Osteocyte (in vitro differentiated cells): Measurements from ENCODE around the gene MTERF1. TPM values are rescaled to one million over a fixed set of nuclear protein-coding genes. Genes with fewer than 3 reads are reported as not detected.

Experiments
- DNase-seq: peaks from one replicate; pipeline ENCODE4 v3.0.0; 2021; ENCODE audit warnings: mixed read lengths; ENCODE audit not compliant: unreplicated experiment; ENCODE audit errors: extremely low spot score
- H3K27ac Mint-ChIP-seq: one replicate; pipeline ENCODE4 v1.8.0; 2021; ENCODE audit warnings: mild to moderate bottlenecking, mixed read lengths; ENCODE audit not compliant: unreplicated experiment
- H3K27me3 Mint-ChIP-seq: one replicate; pipeline ENCODE4 v1.8.0; 2021; ENCODE audit warnings: mixed read lengths; ENCODE audit not compliant: unreplicated experiment
- H3K36me3 Mint-ChIP-seq: one replicate; pipeline ENCODE4 v1.8.0; 2021; ENCODE audit warnings: mixed read lengths; ENCODE audit not compliant: unreplicated experiment
- H3K4me1 Mint-ChIP-seq: one replicate; pipeline ENCODE4 v1.8.0; 2021; ENCODE audit warnings: mixed read lengths; ENCODE audit not compliant: unreplicated experiment
- H3K4me3 Mint-ChIP-seq: one replicate; pipeline ENCODE4 v1.8.0; 2021; ENCODE audit warnings: mild to moderate bottlenecking, moderate library complexity, mixed read lengths; ENCODE audit not compliant: unreplicated experiment
- H3K9me3 Mint-ChIP-seq: one replicate; pipeline ENCODE4 v1.8.0; 2021; ENCODE audit warnings: mixed read lengths; ENCODE audit not compliant: unreplicated experiment
- CTCF ChIP-seq: fragments of 200-600 bp; sonication (generic); IDR thresholded peaks from 2 replicates; pipeline ENCODE4 v1.5.0; 2021; ENCODE audit warnings: antibody characterized with exemption, mild to moderate bottlenecking, moderate library complexity
- long read RNA-seq: library from polyadenylated mRNA; unstranded; transcript quantifications from one replicate; pipeline ENCODE4 v2.0.0, GENCODE V29; 2021
- total RNA-seq: library from RNA; stranded (reverse); gene quantifications from 2 replicates; pipeline ENCODE4 v1.2.1, GENCODE V29; 2021

The MTERF1 gene
- total RNA-seq = 10.2 and 10.7 TPM in 2 replicates
- long read RNA-seq, transcript MTERF1-204 (2 exons, 720 nt) = minor isoform, 6 of 88 reads
- long read RNA-seq, transcript MTERF1-201 (3 exons, 1,997 nt) = major isoform, 61 of 88 reads
- long read RNA-seq, partial matches to known transcripts = 1 of 88 reads
- long read RNA-seq, other reads (novel, unspliced or antisense) = 14 of 88 reads

GRCh38 chr7:91880413-91881241, at the start of gene MTERF1:
TSS of gene MTERF1 (minus strand) at chr7:91880702. CDS start at chr7:91880083, 619 bp downstream.
- peak; percentile 97 for DNase-seq
- Mint-ChIP-seq H3K4me1 (peaks cover 20% of the 10 kb centered on the region), H3K9me3 (no peaks in the 10 kb centered on the region), H3K36me3 (peaks cover 11% of the 10 kb centered on the region), H3K4me3 (peak within 1 kb of the TSS; percentile 100), H3K27ac (peak within 1 kb of the TSS; percentile 94), H3K27me3 (peaks cover 7% of the 10 kb centered on the region)
- TF ChIP-seq CTCF = peak; percentile 98

- Mint-ChIP-seq H3K27me3 (peaks cover 54% of the 10 kb centered on the region), H3K9me3 (no peaks in the 10 kb centered on the region), H3K36me3 (no peaks in the 10 kb centered on the region), H3K4me1 (no peaks in the 10 kb centered on the region), H3K4me3 (no peak overlapping the region), H3K27ac (no peak overlapping the region)
- no peak for DNase-seq
- no peak for TF ChIP-seq CTCF
These were observed 49.0 kb upstream of the MTERF1 start for GRCh38 chr7:91929463-91929862.

GRCh38 chr7:91927912-91928311, 47.4 kb upstream of the MTERF1 start:
- H3K27ac Mint-ChIP-seq = no peak overlapping the region
- no peak for DNase-seq
- no peaks in the 10 kb centered on the region for H3K36me3 Mint-ChIP-seq
- TF ChIP-seq CTCF = no peak
- H3K4me1 Mint-ChIP-seq = no peaks in the 10 kb centered on the region
- no peaks in the 10 kb centered on the region for H3K9me3 Mint-ChIP-seq
- no peak overlapping the region for H3K4me3 Mint-ChIP-seq
- peaks cover 59% of the 10 kb centered on the region for H3K27me3 Mint-ChIP-seq

GRCh38 chr7:91922857-91923256, 42.4 kb upstream of the MTERF1 start:
- no peaks in the 10 kb centered on the region for H3K4me1 Mint-ChIP-seq
- H3K4me3 Mint-ChIP-seq = no peak overlapping the region
- peaks cover 50% of the 10 kb centered on the region for H3K27me3 Mint-ChIP-seq
- no peaks in the 10 kb centered on the region for H3K9me3 Mint-ChIP-seq
- H3K36me3 Mint-ChIP-seq = no peaks in the 10 kb centered on the region
- no peak overlapping the region for H3K27ac Mint-ChIP-seq
- no peak for TF ChIP-seq CTCF
- no peak for DNase-seq

GRCh38 chr7:91918356-91918755, 37.9 kb upstream of the MTERF1 start:
- Mint-ChIP-seq H3K27ac (no peak overlapping the region), H3K36me3 (no peaks in the 10 kb centered on the region), H3K27me3 (peaks cover 29% of the 10 kb centered on the region)

More at GRCh38 chr7:91918356-91918755, 37.9 kb upstream of the MTERF1 start:
- Mint-ChIP-seq H3K9me3 (no peaks in the 10 kb centered on the region), H3K4me1 (no peaks in the 10 kb centered on the region), H3K4me3 (no peak overlapping the region)
- DNase-seq = no peak
- TF ChIP-seq CTCF = no peak
